ENCODE measurements around the gene PRUNE2. TPM values are rescaled to one million over a fixed set of nuclear protein-coding genes. Genes with fewer than 3 reads are reported as not detected.
A peak's percentile ranks its signal among the peaks of the same experiment; 100 is the strongest.

PRUNE2 gene
- total RNA-seq, 3 donors from 2014 or later, result 4.6 to 14.7 (median 12.0) TPM

- intact Hi-C loops (cut with DNase I; ENCODE audit: low total_unique reads), result no loop called here
- no peak for TF ChIP-seq POLR2AphosphoS5 (IDR thresholded peaks at IDR 0.05)
- TF ChIP-seq POLR2A (IDR thresholded peaks at IDR 0.05), result no peak
- TF ChIP-seq CTCF (IDR thresholded peaks at IDR 0.05), result no peak
Measured at GRCh38 chr9:76626141-76626540, 279.8 kb downstream of the PRUNE2 start.

GRCh38 chr9:76624391-76625048 lies 281.4 kb downstream of the PRUNE2 start:
- H3K27me3 ChIP-seq, result no peaks in the 10 kb centered on the region
- no peak overlapping the region for H3K4me3 ChIP-seq
- intact Hi-C loops (cut with DNase I; ENCODE audit: low total_unique reads), result no loop called here
- H3K27ac ChIP-seq, result no peak overlapping the region
- H3K36me3 ChIP-seq, result no peaks in the 10 kb centered on the region
- H3K4me1 ChIP-seq, result peaks cover 0 to 9% of the 10 kb centered on the region in 2 donors
- TF ChIP-seq CTCF (IDR thresholded peaks at IDR 0.05) (no peak), POLR2AphosphoS5 (IDR thresholded peaks at IDR 0.05) (no peak), POLR2A (IDR thresholded peaks at IDR 0.05) (no peak)
- H3K9me3 ChIP-seq, result no peaks in the 10 kb centered on the region
- no peak for DNase-seq (ENCODE audit: low spot score in 2 of 2)

More at GRCh38 chr9:76626141-76626540, 279.8 kb downstream of the PRUNE2 start:
- DNase-seq (ENCODE audit: low spot score in 2 of 2), result no peak
- Histone ChIP-seq H3K4me1 (peaks cover 0 to 1% of the 10 kb centered on the region in 2 donors), H3K4me3 (no peak overlapping the region), H3K27me3 (no peaks in the 10 kb centered on the region), H3K27ac (no peak overlapping the region), H3K9me3 (no peaks in the 10 kb centered on the region), H3K36me3 (no peaks in the 10 kb centered on the region)

GRCh38 chr9:76620996-76621395 lies 284.9 kb downstream of the PRUNE2 start:
- intact Hi-C loops (cut with DNase I; ENCODE audit: low total_unique reads), result no loop called here
- Histone ChIP-seq H3K36me3 (no peaks in the 10 kb centered on the region), H3K9me3 (no peaks in the 10 kb centered on the region), H3K4me3 (no peak overlapping the region), H3K27ac (no peak overlapping the region), H3K27me3 (no peaks in the 10 kb centered on the region), H3K4me1 (peaks cover 0 to 9% of the 10 kb centered on the region in 2 donors)
- DNase-seq (ENCODE audit: low spot score in 2 of 2), result no peak
- no peak for TF ChIP-seq CTCF (IDR thresholded peaks at IDR 0.05)
- no peak for TF ChIP-seq POLR2AphosphoS5 (IDR thresholded peaks at IDR 0.05)
- TF ChIP-seq POLR2A (IDR thresholded peaks at IDR 0.05), result no peak

- H3K27ac ChIP-seq, result no peak overlapping the region
- H3K4me1 ChIP-seq, result peaks cover 0 to 9% of the 10 kb centered on the region in 2 donors
- no peaks in the 10 kb centered on the region for H3K27me3 ChIP-seq
- TF ChIP-seq POLR2A (IDR thresholded peaks at IDR 0.05) (no peak), CTCF (IDR thresholded peaks at IDR 0.05) (no peak), POLR2AphosphoS5 (IDR thresholded peaks at IDR 0.05) (no peak)
- intact Hi-C loops (cut with DNase I; ENCODE audit: low total_unique reads), result no loop called here
- no peak for DNase-seq (ENCODE audit: low spot score in 2 of 2)
- H3K9me3 ChIP-seq, result no peaks in the 10 kb centered on the region
- no peak overlapping the region for H3K4me3 ChIP-seq
- H3K36me3 ChIP-seq, result no peaks in the 10 kb centered on the region
Measured at GRCh38 chr9:76620581-76620980, 285.3 kb downstream of the PRUNE2 start.

GRCh38 chr9:76619640-76620039 lies 286.3 kb downstream of the PRUNE2 start:
- TF ChIP-seq CTCF (IDR thresholded peaks at IDR 0.05) (no peak), POLR2A (IDR thresholded peaks at IDR 0.05) (no peak), POLR2AphosphoS5 (IDR thresholded peaks at IDR 0.05) (no peak)
- Histone ChIP-seq H3K4me3 (no peak overlapping the region), H3K9me3 (no peaks in the 10 kb centered on the region), H3K36me3 (no peaks in the 10 kb centered on the region), H3K27me3 (no peaks in the 10 kb centered on the region), H3K27ac (peak overlapping the region in 1 of 2 donors; percentile 40), H3K4me1 (peaks cover 0 to 9% of the 10 kb centered on the region in 2 donors)
- no peak for DNase-seq (ENCODE audit: low spot score in 2 of 2)
- intact Hi-C loops (cut with DNase I; ENCODE audit: low total_unique reads), result no loop called here

Data from breast epithelium (tissue), 4 donors.